ENCODE data around the gene BANP.

The BANP gene

DNA sequence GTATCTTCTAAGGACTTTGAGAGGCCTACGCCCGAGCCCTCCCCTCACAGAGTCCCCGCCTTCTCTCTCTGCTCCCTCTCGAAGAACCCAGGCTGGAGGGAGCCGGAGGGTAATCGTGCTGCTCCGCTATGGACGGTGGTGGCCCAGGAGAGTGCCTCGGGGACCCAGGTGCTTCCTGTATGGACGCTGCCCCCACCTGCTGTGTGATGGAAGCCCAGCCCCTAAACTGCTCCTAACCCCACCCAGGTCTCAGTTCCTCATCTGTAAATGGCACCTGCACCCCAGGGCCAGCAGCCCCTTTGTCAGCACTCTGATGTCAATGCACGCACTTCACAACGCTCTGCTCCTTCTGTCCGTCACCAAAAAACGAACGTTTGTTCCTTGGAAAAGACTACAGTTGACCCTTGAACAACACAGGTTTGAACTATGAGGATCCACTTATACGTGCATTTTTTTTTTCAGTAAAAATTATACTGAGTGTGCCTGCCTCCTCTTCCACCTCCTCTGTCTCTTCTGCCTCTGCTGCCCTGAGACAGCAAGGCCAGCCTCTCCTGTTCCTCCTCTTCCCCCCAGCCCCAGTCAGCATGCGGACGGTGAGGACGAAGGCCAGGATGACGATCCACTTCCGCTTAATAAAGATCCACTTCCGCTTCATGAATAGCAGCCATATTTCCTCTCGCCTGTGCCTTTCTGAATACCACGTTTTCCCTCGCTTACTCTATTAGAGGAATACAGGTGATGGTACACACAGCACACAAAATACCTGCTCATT is 118.3 kb downstream of the BANP start:
- ATAC-seq (ENCODE audit: low read depth) (no peak), DNase-seq (ENCODE audit: low spot score) (no peak)
- Histone ChIP-seq H3K9me3 (ENCODE audit: severe bottlenecking) (no peaks in the 10 kb centered on the region), H3K4me1 (ENCODE audit: insufficient read depth, poor library complexity, severe bottlenecking) (no peaks in the 10 kb centered on the region), H3K4me3 (ENCODE audit: severe bottlenecking) (no peak overlapping the region), H3K36me3 (ENCODE audit: low read depth) (no peaks in the 10 kb centered on the region), H3K27me3 (ENCODE audit: insufficient read depth, poor library complexity, severe bottlenecking) (no peaks in the 10 kb centered on the region), H3K27ac (ENCODE audit: poor library complexity, severe bottlenecking) (no peak overlapping the region)
- TF ChIP-seq, protein P1, sequence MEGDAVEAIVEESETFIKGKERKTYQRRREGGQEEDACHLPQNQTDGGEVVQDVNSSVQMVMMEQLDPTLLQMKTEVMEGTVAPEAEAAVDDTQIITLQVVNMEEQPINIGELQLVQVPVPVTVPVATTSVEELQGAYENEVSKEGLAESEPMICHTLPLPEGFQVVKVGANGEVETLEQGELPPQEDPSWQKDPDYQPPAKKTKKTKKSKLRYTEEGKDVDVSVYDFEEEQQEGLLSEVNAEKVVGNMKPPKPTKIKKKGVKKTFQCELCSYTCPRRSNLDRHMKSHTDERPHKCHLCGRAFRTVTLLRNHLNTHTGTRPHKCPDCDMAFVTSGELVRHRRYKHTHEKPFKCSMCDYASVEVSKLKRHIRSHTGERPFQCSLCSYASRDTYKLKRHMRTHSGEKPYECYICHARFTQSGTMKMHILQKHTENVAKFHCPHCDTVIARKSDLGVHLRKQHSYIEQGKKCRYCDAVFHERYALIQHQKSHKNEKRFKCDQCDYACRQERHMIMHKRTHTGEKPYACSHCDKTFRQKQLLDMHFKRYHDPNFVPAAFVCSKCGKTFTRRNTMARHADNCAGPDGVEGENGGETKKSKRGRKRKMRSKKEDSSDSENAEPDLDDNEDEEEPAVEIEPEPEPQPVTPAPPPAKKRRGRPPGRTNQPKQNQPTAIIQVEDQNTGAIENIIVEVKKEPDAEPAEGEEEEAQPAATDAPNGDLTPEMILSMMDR (IDR thresholded peaks at IDR 0.05; ENCODE audit: poor library complexity, severe bottlenecking), result no peak

DNA sequence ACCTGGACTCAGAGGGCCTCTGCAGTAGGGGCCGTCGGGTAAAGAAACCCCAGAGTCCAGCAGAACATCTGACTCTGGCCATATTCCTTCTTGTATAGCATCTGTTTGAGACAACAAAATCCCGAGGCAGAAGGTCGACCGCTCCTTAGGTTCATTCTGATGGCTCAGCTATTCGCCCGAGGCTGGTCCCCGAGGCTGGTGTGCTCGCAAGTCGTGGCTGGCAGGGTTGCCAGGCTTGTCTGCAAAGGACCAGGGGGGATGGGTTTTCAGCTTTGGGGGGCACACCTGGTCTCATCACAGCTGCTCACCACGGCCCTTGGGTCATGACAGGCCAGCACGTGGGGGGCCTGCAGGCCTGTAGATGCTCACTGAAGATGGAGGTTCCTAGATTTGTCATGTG is 119.1 kb downstream of the BANP start:
- no peaks in the 10 kb centered on the region for H3K36me3 ChIP-seq (ENCODE audit: low read depth)
- no peaks in the 10 kb centered on the region for H3K27me3 ChIP-seq (ENCODE audit: insufficient read depth, poor library complexity, severe bottlenecking)
- no peak for DNase-seq (ENCODE audit: low spot score)
- H3K4me1 ChIP-seq (ENCODE audit: insufficient read depth, poor library complexity, severe bottlenecking), result no peaks in the 10 kb centered on the region
- no peak for ATAC-seq (ENCODE audit: low read depth)
- TF ChIP-seq, protein P1 (IDR thresholded peaks at IDR 0.05; ENCODE audit: poor library complexity, severe bottlenecking), result no peak
- H3K27ac ChIP-seq (ENCODE audit: poor library complexity, severe bottlenecking), result no peak overlapping the region
- H3K4me3 ChIP-seq (ENCODE audit: severe bottlenecking), result no peak overlapping the region
- H3K9me3 ChIP-seq (ENCODE audit: severe bottlenecking), result no peaks in the 10 kb centered on the region

DNA sequence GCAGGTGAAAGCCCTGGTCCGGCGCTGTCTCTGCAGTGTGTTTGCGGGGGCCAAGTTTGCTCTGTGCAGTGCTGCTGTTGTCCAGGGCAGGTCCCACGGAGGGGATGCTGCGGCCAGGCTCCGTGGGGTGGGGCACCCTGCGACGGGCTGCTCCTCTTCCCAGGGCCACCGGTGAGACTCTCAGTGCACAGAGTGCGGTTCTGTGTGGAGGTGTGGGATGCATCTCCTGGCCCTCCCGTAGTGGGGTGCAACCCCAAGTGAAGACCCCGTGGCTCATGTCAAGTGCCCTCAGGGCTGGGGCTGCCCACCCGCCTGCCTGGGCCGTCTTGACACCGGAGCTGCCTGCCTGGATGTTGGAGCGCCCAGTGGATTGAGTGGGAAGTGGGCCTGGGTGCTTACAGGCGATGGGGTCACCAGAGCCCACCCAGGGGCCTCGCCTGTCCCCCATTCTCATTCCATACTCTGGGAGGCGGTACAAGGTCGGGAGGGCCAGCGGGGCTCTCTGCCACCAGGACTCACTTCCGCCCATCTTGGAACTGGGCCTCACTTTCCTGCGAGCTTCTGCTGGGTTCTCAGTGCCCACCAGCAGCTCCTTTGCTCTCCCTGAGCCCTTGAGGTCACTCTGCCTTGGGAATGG is 119.9 kb downstream of the BANP start:
- TF ChIP-seq, protein P1 (IDR thresholded peaks at IDR 0.05; ENCODE audit: poor library complexity, severe bottlenecking), result no peak
- peak; percentile 46 for DNase-seq (ENCODE audit: low spot score)
- H3K4me1 ChIP-seq (ENCODE audit: insufficient read depth, poor library complexity, severe bottlenecking), result no peaks in the 10 kb centered on the region
- no peaks in the 10 kb centered on the region for H3K27me3 ChIP-seq (ENCODE audit: insufficient read depth, poor library complexity, severe bottlenecking)
- H3K27ac ChIP-seq (ENCODE audit: poor library complexity, severe bottlenecking), result no peak overlapping the region
- no peak overlapping the region for H3K4me3 ChIP-seq (ENCODE audit: severe bottlenecking)
- no peak for ATAC-seq (ENCODE audit: low read depth)
- H3K9me3 ChIP-seq (ENCODE audit: severe bottlenecking), result no peaks in the 10 kb centered on the region
- H3K36me3 ChIP-seq (ENCODE audit: low read depth), result no peaks in the 10 kb centered on the region

DNA sequence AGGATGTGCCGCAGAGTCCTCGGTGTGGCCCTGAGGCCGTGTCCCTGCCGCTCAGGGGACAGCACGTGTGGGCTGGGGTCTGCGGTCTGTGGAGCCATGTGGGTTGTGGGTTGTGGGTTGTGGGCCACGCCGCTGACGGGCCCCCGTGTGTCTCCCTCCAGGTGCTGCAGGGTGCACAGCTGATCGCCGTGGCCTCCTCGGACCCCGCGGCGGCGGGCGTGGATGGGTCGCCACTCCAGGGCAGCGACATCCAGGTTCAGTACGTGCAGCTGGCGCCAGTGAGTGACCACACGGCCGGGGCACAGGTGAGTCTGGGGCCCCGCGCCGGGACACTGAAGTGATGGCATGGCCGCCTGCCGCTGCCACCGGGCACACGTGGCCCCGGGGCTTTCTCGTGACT is 120.7 kb downstream of the BANP start:
- Histone ChIP-seq H3K36me3 (ENCODE audit: low read depth) (no peaks in the 10 kb centered on the region), H3K4me1 (ENCODE audit: insufficient read depth, poor library complexity, severe bottlenecking) (no peaks in the 10 kb centered on the region)

More for the DNA sequence above, 120.7 kb downstream of the BANP start:
- ATAC-seq (ENCODE audit: low read depth) (no peak), DNase-seq (ENCODE audit: low spot score) (peak; percentile 52)
- Histone ChIP-seq H3K27ac (ENCODE audit: poor library complexity, severe bottlenecking) (no peak overlapping the region), H3K4me3 (ENCODE audit: severe bottlenecking) (no peak overlapping the region), H3K9me3 (ENCODE audit: severe bottlenecking) (no peaks in the 10 kb centered on the region), H3K27me3 (ENCODE audit: insufficient read depth, poor library complexity, severe bottlenecking) (no peaks in the 10 kb centered on the region)
- TF ChIP-seq, protein P1 (IDR thresholded peaks at IDR 0.05; ENCODE audit: poor library complexity, severe bottlenecking), result no peak

All from RWPE2 (cell line).